Activated T-cell treated with anti-CD3 and anti-CD28 coated beads, Interleukin-2, amount 50 U/mL, for 24 hours (primary cell): ENCODE results near the gene SCRN1.
A peak's percentile ranks its signal among the peaks of the same experiment; 100 is the strongest.
"Not testable (repeated sequence)": the region's sequence is repeated elsewhere in the genome, so short reads cannot be mapped to it uniquely, and the experiment has no call there.

ENCODE experiments used
- DNase-seq: peaks from one replicate; pipeline ENCODE4 v3.0.0-alpha.2; 2020
- H3K27ac Mint-ChIP-seq: 2 replicates; pipeline ENCODE4 v1.8.0; 2020; ENCODE audit warnings: mild to moderate bottlenecking, mixed read lengths
- H3K27me3 Mint-ChIP-seq: 2 replicates; pipeline ENCODE4 v1.8.0; 2020; ENCODE audit warnings: mixed read lengths
- H3K36me3 Mint-ChIP-seq: 2 replicates; pipeline ENCODE4 v1.8.0; 2020; ENCODE audit warnings: low read depth, mixed read lengths
- H3K4me1 Mint-ChIP-seq: 2 replicates; pipeline ENCODE4 v1.8.0; 2020; ENCODE audit warnings: low read depth, mixed read lengths
- H3K4me3 Mint-ChIP-seq: 2 replicates; pipeline ENCODE4 v1.8.0; 2020; ENCODE audit warnings: mild to moderate bottlenecking, moderate library complexity, mixed read lengths
- H3K9me3 Mint-ChIP-seq: 2 replicates; pipeline ENCODE4 v1.8.0; 2020; ENCODE audit warnings: mixed read lengths

Gene SCRN1

GRCh38 chr7:29968683-29969395, 20.8 kb downstream of the SCRN1 start:
- Mint-ChIP-seq H3K4me1 (peaks cover 14% of the 10 kb centered on the region), H3K36me3 (no peaks in the 10 kb centered on the region), H3K9me3 (no peaks in the 10 kb centered on the region), H3K4me3 (no peak overlapping the region), H3K27ac (no peak overlapping the region), H3K27me3 (peaks cover 6% of the 10 kb centered on the region)
- no peak for DNase-seq

GRCh38 chr7:29965030-29965429, 24.6 kb downstream of the SCRN1 start:
- no peaks in the 10 kb centered on the region for H3K36me3 Mint-ChIP-seq
- DNase-seq = no peak
- no peak overlapping the region for H3K4me3 Mint-ChIP-seq
- H3K4me1 Mint-ChIP-seq = peaks cover 10% of the 10 kb centered on the region
- no peak overlapping the region for H3K27ac Mint-ChIP-seq
- H3K9me3 Mint-ChIP-seq = no peaks in the 10 kb centered on the region
- peaks cover 6% of the 10 kb centered on the region for H3K27me3 Mint-ChIP-seq

DNA sequence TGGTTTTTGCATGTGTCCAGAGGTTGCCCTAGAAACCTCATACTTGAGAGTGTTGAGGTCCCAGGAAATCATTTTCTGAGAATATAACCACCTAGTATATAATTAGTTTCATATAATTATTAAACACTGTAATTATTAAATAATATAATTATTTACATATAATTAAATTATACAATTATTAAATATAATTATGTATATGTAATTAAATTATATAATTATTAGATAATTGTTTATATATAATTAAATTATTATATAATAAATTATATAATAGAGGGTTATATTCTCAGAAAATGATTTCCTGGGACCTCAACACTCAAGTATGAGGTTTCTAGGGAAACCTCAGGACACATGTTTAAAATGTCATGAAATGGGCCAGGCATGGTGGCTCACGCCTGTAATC, 27.6 kb downstream of the SCRN1 start:
- Mint-ChIP-seq H3K9me3 (no peaks in the 10 kb centered on the region), H3K4me1 (peaks cover under 1% of the 10 kb centered on the region), H3K27ac (no peak overlapping the region), H3K27me3 (no peaks in the 10 kb centered on the region), H3K36me3 (no peaks in the 10 kb centered on the region), H3K4me3 (no peak overlapping the region)
- DNase-seq = no peak

GRCh38 chr7:29961611-29962010, 28.0 kb downstream of the SCRN1 start:
- not testable (repeated sequence) for H3K36me3 Mint-ChIP-seq, H3K4me3 Mint-ChIP-seq, H3K27ac Mint-ChIP-seq, H3K27me3 Mint-ChIP-seq, DNase-seq, H3K4me1 Mint-ChIP-seq, H3K9me3 Mint-ChIP-seq

DNA sequence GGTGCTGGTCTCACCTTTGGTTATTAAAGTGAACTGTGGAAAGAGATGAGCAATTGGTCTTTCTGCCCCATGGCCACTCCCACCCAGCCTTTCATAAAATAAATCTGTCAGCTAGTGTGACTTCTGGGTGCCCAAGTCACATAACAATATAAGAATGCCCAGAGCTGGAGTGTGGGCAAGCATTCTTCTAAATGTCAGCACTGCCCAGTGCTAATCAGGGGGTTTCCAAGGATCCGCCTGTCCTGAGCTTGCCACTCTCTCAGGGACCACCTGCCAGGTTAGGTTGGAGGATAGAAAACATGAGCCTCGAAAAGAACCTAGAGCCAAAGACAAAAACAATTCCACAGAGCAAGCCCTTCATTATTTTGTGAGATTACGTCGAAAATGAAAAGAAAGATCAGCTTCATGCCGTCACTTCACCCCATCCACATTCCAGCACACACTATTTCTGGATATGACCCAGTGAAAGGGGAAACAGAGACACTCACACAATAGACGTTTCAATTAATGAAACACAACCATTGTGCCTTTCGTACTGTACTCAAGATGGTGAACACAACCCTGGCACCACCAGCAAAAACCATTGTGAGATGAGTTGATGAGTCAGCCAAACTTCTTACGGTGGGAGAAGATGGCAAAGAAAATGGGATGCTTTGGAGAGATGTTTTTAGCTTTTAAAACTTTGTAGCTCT, 30.8 kb downstream of the SCRN1 start:
- Mint-ChIP-seq H3K9me3 (no peaks in the 10 kb centered on the region), H3K36me3 (no peaks in the 10 kb centered on the region), H3K4me1 (peaks cover 15% of the 10 kb centered on the region), H3K27me3 (no peaks in the 10 kb centered on the region), H3K27ac (no peak overlapping the region), H3K4me3 (no peak overlapping the region)
- DNase-seq = no peak

DNA sequence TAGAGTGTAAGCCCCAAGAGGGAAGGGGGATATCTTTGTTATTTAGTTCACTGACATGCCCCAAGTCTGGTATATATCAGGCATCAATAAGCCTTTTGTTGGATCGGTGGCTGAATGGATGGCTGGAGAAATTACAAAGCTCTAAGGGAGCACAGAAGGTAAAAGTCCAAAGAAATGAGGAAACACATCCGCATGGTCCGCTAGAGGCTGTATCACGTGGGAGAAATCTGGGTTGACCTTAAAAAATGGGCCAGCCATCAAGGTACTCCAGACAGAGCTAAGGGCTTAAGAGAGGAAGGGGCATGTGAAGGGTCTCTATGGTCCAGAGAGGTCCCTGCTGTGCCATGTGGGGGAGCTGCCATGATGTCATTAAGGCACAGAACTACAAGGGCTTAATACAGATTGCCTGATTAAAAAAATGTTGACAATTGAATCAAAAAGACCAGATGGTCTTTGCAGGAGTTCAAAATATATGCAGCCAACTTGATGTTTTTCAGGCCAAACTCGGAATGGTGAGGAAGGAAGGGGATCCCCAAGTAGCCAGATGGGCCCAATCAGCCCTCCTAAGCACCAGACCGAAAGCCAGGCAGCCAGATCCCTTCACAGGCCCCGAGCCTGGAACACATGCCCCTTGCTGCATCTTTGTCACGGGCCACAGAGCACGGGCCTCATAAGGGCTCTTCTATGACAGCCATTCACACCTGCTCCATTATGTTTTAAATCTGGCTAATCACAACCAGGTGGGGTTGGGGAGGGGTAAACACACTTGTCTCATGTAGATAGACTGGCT, 31.9 kb downstream of the SCRN1 start:
- no peaks in the 10 kb centered on the region for H3K27me3 Mint-ChIP-seq
- H3K9me3 Mint-ChIP-seq = no peaks in the 10 kb centered on the region
- no peak overlapping the region for H3K4me3 Mint-ChIP-seq
- H3K4me1 Mint-ChIP-seq = peaks cover 15% of the 10 kb centered on the region
- no peaks in the 10 kb centered on the region for H3K36me3 Mint-ChIP-seq
- DNase-seq = no peak
- H3K27ac Mint-ChIP-seq = no peak overlapping the region

GRCh38 chr7:29956487-29956836, 33.1 kb downstream of the SCRN1 start:
- Mint-ChIP-seq H3K4me1 (peaks cover 15% of the 10 kb centered on the region), H3K4me3 (no peak overlapping the region), H3K27me3 (no peaks in the 10 kb centered on the region), H3K27ac (peak overlapping the region; percentile 10), H3K36me3 (no peaks in the 10 kb centered on the region), H3K9me3 (no peaks in the 10 kb centered on the region)
- DNase-seq = no peak

GRCh38 chr7:29955799-29956486, 33.7 kb downstream of the SCRN1 start:
- peaks cover 2% of the 10 kb centered on the region for H3K27me3 Mint-ChIP-seq
- no peaks in the 10 kb centered on the region for H3K9me3 Mint-ChIP-seq
- no peaks in the 10 kb centered on the region for H3K36me3 Mint-ChIP-seq
- no peak overlapping the region for H3K4me3 Mint-ChIP-seq
- H3K27ac Mint-ChIP-seq = peak overlapping the region; percentile 10
- no peak for DNase-seq
- H3K4me1 Mint-ChIP-seq = peaks cover 15% of the 10 kb centered on the region

GRCh38 chr7:29955075-29955792, 34.4 kb downstream of the SCRN1 start:
- Mint-ChIP-seq H3K36me3 (no peaks in the 10 kb centered on the region), H3K4me1 (peaks cover 15% of the 10 kb centered on the region), H3K4me3 (no peak overlapping the region), H3K9me3 (no peaks in the 10 kb centered on the region), H3K27me3 (peaks cover 2% of the 10 kb centered on the region), H3K27ac (no peak overlapping the region)
- no peak for DNase-seq

- Mint-ChIP-seq H3K36me3 (no peaks in the 10 kb centered on the region), H3K4me1 (peaks cover 15% of the 10 kb centered on the region), H3K27ac (no peak overlapping the region)
These were observed 35.8 kb downstream of the SCRN1 start for GRCh38 chr7:29953726-29954347.

DNA sequence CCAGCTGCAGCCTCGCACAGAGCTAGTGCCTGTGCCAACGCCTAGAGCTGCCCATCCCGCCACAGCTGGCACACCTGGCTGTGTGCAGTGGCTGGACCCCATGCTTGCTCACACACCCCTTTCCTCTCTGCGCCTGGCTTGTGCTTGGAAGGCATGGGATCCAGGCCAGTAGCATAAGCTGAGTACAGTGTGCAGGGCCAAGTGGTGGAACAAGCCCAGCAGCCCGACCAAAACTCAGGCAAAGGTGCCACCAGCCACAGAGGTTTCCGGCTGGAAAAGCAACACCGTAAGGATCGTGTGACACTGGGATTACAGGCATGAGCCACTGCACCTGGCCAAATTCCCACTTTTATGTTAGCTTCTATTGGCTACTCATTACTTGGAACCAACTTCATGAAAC, 38.4 kb downstream of the SCRN1 start:
- Mint-ChIP-seq H3K9me3 (no peaks in the 10 kb centered on the region), H3K4me3 (no peak overlapping the region), H3K4me1 (peaks cover 8% of the 10 kb centered on the region), H3K27ac (no peak overlapping the region), H3K27me3 (peaks cover 2% of the 10 kb centered on the region), H3K36me3 (no peaks in the 10 kb centered on the region)
- no peak for DNase-seq

More at GRCh38 chr7:29953726-29954347, 35.8 kb downstream of the SCRN1 start:
- Mint-ChIP-seq H3K9me3 (no peaks in the 10 kb centered on the region), H3K27me3 (peaks cover 2% of the 10 kb centered on the region), H3K4me3 (no peak overlapping the region)
- no peak for DNase-seq

DNA sequence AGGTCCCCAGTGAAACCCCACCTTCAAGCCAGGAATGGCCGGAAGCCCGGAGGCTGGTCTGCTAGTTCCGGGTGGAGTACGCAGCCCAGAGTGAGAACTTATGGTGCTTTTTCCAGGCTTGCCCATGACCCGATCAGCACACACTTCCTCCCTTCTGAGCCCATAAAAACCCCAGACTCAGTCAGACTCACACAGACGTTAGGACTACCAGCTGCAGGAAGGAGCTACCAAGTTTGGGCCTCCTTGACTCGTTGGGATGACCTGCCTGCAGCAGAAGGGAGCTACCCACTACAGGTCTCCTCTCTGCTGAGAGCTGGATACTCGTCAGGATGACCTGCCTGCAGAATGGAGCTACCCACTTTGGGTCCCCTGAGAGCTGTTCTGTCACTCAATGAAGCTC, 39.1 kb downstream of the SCRN1 start:
- peaks cover 1% of the 10 kb centered on the region for H3K4me1 Mint-ChIP-seq
- H3K27ac Mint-ChIP-seq = no peak overlapping the region
- H3K36me3 Mint-ChIP-seq = no peaks in the 10 kb centered on the region
- peaks cover 2% of the 10 kb centered on the region for H3K27me3 Mint-ChIP-seq
- H3K4me3 Mint-ChIP-seq = no peak overlapping the region
- no peaks in the 10 kb centered on the region for H3K9me3 Mint-ChIP-seq
- DNase-seq = no peak

- H3K4me3 Mint-ChIP-seq = no peak overlapping the region
- no peaks in the 10 kb centered on the region for H3K36me3 Mint-ChIP-seq
- H3K27me3 Mint-ChIP-seq = peaks cover 2% of the 10 kb centered on the region
- H3K9me3 Mint-ChIP-seq = no peaks in the 10 kb centered on the region
- no peak for DNase-seq
- no peak overlapping the region for H3K27ac Mint-ChIP-seq
- H3K4me1 Mint-ChIP-seq = no peaks in the 10 kb centered on the region
These were observed 41.0 kb downstream of the SCRN1 start for GRCh38 chr7:29948587-29948986.
